H9 (cell line): ENCODE data around the gene FXYD3. TPM values are rescaled to one million over a fixed set of nuclear protein-coding genes. Genes with fewer than 3 reads are reported as not detected.

Experiments
- DNase-seq: peaks from one replicate; pipeline ENCODE4 v3.0.0-alpha.2; 2017
- H2AFZ ChIP-seq: one replicate; pipeline ENCODE4 v1.6.1; 2013; ENCODE audit warnings: mild to moderate bottlenecking, low read length, control low read depth, moderate library complexity
- H2AK5ac ChIP-seq: 2 replicates; pipeline ENCODE4 v1.6.1; 2013; ENCODE audit warnings: low read length, control low read depth, mixed read lengths; ENCODE audit not compliant: insufficient read length
- H2BK120ac ChIP-seq: one replicate; pipeline ENCODE4 v1.6.1; 2013; ENCODE audit warnings: low read depth, mild to moderate bottlenecking, low read length, control low read depth, inconsistent platforms; ENCODE audit not compliant: poor library complexity, severe bottlenecking
- H2BK12ac ChIP-seq: 2 replicates; pipeline ENCODE4 v1.6.1; 2013; ENCODE audit warnings: low read length, control low read depth, mixed read lengths, low read depth; ENCODE audit not compliant: insufficient read length
- H2BK15ac ChIP-seq: 2 replicates; pipeline ENCODE4 v1.6.1; 2013; ENCODE audit warnings: low read depth, low read length, control low read depth
- H2BK20ac ChIP-seq: one replicate; pipeline ENCODE4 v1.6.1; 2013; ENCODE audit warnings: low read depth, mild to moderate bottlenecking, low read length, control low read depth, inconsistent platforms; ENCODE audit not compliant: poor library complexity, severe bottlenecking
- H2BK5ac ChIP-seq: 2 replicates; pipeline ENCODE4 v1.6.1; 2013; ENCODE audit warnings: low read length, control low read depth, mixed read lengths; ENCODE audit not compliant: insufficient read length
- H3K14ac ChIP-seq: 2 replicates; pipeline ENCODE4 v1.6.1; 2013; ENCODE audit warnings: low read length, control low read depth; ENCODE audit not compliant: insufficient read depth
- H3K18ac ChIP-seq: 2 replicates; pipeline ENCODE4 v1.6.1; 2013; ENCODE audit warnings: low read depth, mild to moderate bottlenecking, mixed read lengths, low read length, control low read depth; ENCODE audit not compliant: insufficient read length
- H3K23ac ChIP-seq: 2 replicates; pipeline ENCODE4 v1.6.1; 2013; ENCODE audit warnings: low read length, control low read depth, mixed read lengths, low read depth; ENCODE audit not compliant: insufficient read length
- H3K23me2 ChIP-seq: 2 replicates; pipeline ENCODE4 v1.6.1; 2013; ENCODE audit warnings: low read depth, mild to moderate bottlenecking, mixed read lengths, low read length, control low read depth; ENCODE audit not compliant: insufficient read length, poor library complexity, severe bottlenecking
- H3K27ac ChIP-seq: 2 replicates; pipeline ENCODE4 v1.5.1; 2013; ENCODE audit warnings: low read length, control low read depth, mixed read lengths, low read depth; ENCODE audit not compliant: insufficient read length
- H3K27me3 ChIP-seq: 2 replicates; pipeline ENCODE4 v1.6.1; 2013; ENCODE audit warnings: low read length, control low read depth, inconsistent platforms; ENCODE audit not compliant: insufficient read depth
- H3K4ac ChIP-seq: 2 replicates; pipeline ENCODE4 v1.6.1; 2013; ENCODE audit warnings: low read depth, mild to moderate bottlenecking, control low read depth, inconsistent platforms, low read length, moderate library complexity
- H3K4me1 ChIP-seq: 2 replicates; pipeline ENCODE4 v1.6.1; 2013; ENCODE audit warnings: low read length, control low read depth, inconsistent platforms; ENCODE audit not compliant: insufficient read depth
- H3K4me2 ChIP-seq: 2 replicates; pipeline ENCODE4 v1.6.1; 2013; ENCODE audit warnings: low read length, control low read depth, mixed read lengths; ENCODE audit not compliant: insufficient read length, insufficient read depth
- H3K56ac ChIP-seq: 2 replicates; pipeline ENCODE4 v1.6.1; 2013; ENCODE audit warnings: low read depth, mild to moderate bottlenecking, mixed read lengths, low read length, control low read depth; ENCODE audit not compliant: insufficient read length
- H3K79me1 ChIP-seq: 2 replicates; pipeline ENCODE4 v1.6.1; 2013; ENCODE audit warnings: low read depth, mild to moderate bottlenecking, moderate library complexity, low read length, control low read depth, inconsistent platforms; ENCODE audit not compliant: insufficient read depth, poor library complexity, severe bottlenecking
- H3K79me2 ChIP-seq: 2 replicates; pipeline ENCODE4 v1.6.1; 2013; ENCODE audit warnings: low read length, control low read depth, inconsistent platforms; ENCODE audit not compliant: insufficient read depth
- H3K9ac ChIP-seq: 2 replicates; pipeline ENCODE4 v1.6.1; 2013; ENCODE audit warnings: low read length, control low read depth, mixed read lengths; ENCODE audit not compliant: insufficient read length; ENCODE audit errors: extremely low read depth
- H3K9me3 ChIP-seq: one replicate; pipeline ENCODE4 v1.6.1; 2013; ENCODE audit warnings: low read depth, low read length, inconsistent platforms; ENCODE audit not compliant: control insufficient read depth
- H3T11ph ChIP-seq: one replicate; pipeline ENCODE4 v1.6.1; 2013; ENCODE audit warnings: mild to moderate bottlenecking, low read length, control low read depth, inconsistent platforms
- H4K20me1 ChIP-seq: one replicate; pipeline ENCODE4 v1.6.1; 2013; ENCODE audit not compliant: control insufficient read depth, insufficient read length, insufficient read depth
- H4K5ac ChIP-seq: 2 replicates; pipeline ENCODE4 v1.6.1; 2013; ENCODE audit warnings: low read depth, mild to moderate bottlenecking, mixed read lengths, low read length, control low read depth; ENCODE audit not compliant: insufficient read length
- H4K8ac ChIP-seq: replicated peaks from 2 replicates; pipeline ENCODE4 v1.6.1; 2013; ENCODE audit warnings: low read length, control low read depth, mixed read lengths, low read depth; ENCODE audit not compliant: insufficient read length
- H4K91ac ChIP-seq: 2 replicates; pipeline ENCODE4 v1.6.1; 2013; ENCODE audit warnings: low read depth, mild to moderate bottlenecking, moderate library complexity, mixed read lengths, low read length, control low read depth; ENCODE audit not compliant: insufficient read length
- H3K27ac Mint-ChIP-seq, 3 experiments: 2 replicates in 2 of 3; 3 replicates in 1 of 3; pipeline ENCODE4 v1.8.0; 2020 to 2021; ENCODE audit warnings: mixed read lengths in 3 of 3, mild to moderate bottlenecking in 1 of 3, moderate library complexity in 1 of 3
- H3K27me3 Mint-ChIP-seq: 2 replicates; pipeline ENCODE4 v1.8.0; 2021; ENCODE audit warnings: low read depth, mild to moderate bottlenecking, moderate library complexity, mixed read lengths
- H3K36me3 Mint-ChIP-seq, 3 experiments: 2 replicates in 2 of 3; 3 replicates in 1 of 3; pipeline ENCODE4 v1.8.0; 2020 to 2021; ENCODE audit warnings: low read depth in 3 of 3, mixed read lengths in 3 of 3; ENCODE audit not compliant: insufficient read depth in 1 of 3
- H3K4me1 Mint-ChIP-seq, 2 experiments: 2 replicates each; pipeline ENCODE4 v1.8.0; 2020; ENCODE audit warnings: mixed read lengths in 2 of 2
- H3K4me3 Mint-ChIP-seq, 2 experiments: 2 replicates in 1 of 2; 3 replicates in 1 of 2; pipeline ENCODE4 v1.8.0; 2020 to 2021; ENCODE audit warnings: mild to moderate bottlenecking in 2 of 2, mixed read lengths in 2 of 2, moderate library complexity in 1 of 2
- H3K9me3 Mint-ChIP-seq, 2 experiments: 2 replicates in 1 of 2; 3 replicates in 1 of 2; pipeline ENCODE4 v1.8.0; 2020; ENCODE audit warnings: mild to moderate bottlenecking in 2 of 2, mixed read lengths in 2 of 2, moderate library complexity in 1 of 2
- CTCF ChIP-seq: fragments of 200-600 bp; sonication (generic); conservative IDR thresholded peaks from 3 replicates; pipeline ENCODE4 v1.8.0; 2021; ENCODE audit warnings: antibody characterized with exemption, mild to moderate bottlenecking
- WGBS: extraction: QIAGEN DNeasy Blood & Tissue Kit; methylation state at CpG from one replicate; pipeline ENCODE4 v1.1.7; 2013; ENCODE audit warnings: missing lambda C conversion rate, low lambda C conversion rate, mixed read lengths; ENCODE audit not compliant: insufficient read length; ENCODE audit errors: extremely low coverage; 5-methylcytosine and 5-hydroxymethylcytosine counted together
- total RNA-seq: library from RNA; stranded (reverse); gene quantifications from 2 replicates; pipeline ENCODE4 v1.2.1, GENCODE V29; 2021

The FXYD3 gene
- total RNA-seq, 1 experiment from 2014 or later = 1.5 TPM

- H4K20me1 ChIP-seq = peaks cover 7% of the 10 kb centered on the region
- no peak overlapping the region for H2BK12ac ChIP-seq
- no peak overlapping the region for H3K9ac ChIP-seq
- no peak overlapping the region for H2BK5ac ChIP-seq
- H2AK5ac ChIP-seq = no peak overlapping the region
- H3K27me3 Mint-ChIP-seq = no peaks in the 10 kb centered on the region; the same call in 1 of the 2 replicates
- H3K4me1 ChIP-seq = no peaks in the 10 kb centered on the region
- H2AFZ ChIP-seq = no peak overlapping the region
- no peak overlapping the region for H2BK15ac ChIP-seq
- no peak overlapping the region; a peak in 1 of 7 replicates for H3K27ac Mint-ChIP-seq
- H3K79me1 ChIP-seq = no peaks in the 10 kb centered on the region
- H3K56ac ChIP-seq = no peak overlapping the region
- no peak overlapping the region for H2BK20ac ChIP-seq
- H3K4me1 Mint-ChIP-seq = peaks cover 4 to 7% of the 10 kb centered on the region in 2 experiments; a peak in 3 of 4 replicates
- no peak overlapping the region for H3K23ac ChIP-seq
- no peaks in the 10 kb centered on the region for H3K79me2 ChIP-seq
- no peak overlapping the region for H4K5ac ChIP-seq
- no peaks in the 10 kb centered on the region for H3K23me2 ChIP-seq
- DNase-seq = no peak
- no peaks in the 10 kb centered on the region for H3K27me3 ChIP-seq
- H3K4ac ChIP-seq = no peak overlapping the region
- no peak overlapping the region for H3K4me2 ChIP-seq
- H3K36me3 Mint-ChIP-seq = peaks cover 0 to 2% (median 0%) of the 10 kb centered on the region in 3 experiments; a peak in 2 of 7 replicates
- H3K9me3 ChIP-seq = no peaks in the 10 kb centered on the region
- no peak overlapping the region for H3K18ac ChIP-seq
- no CpG with 5 or more reads among the region's 11 CpGs for WGBS
- peaks cover 0 to 6% of the 10 kb centered on the region in 2 experiments; a peak in 3 of 5 replicates for H3K9me3 Mint-ChIP-seq
- no peak overlapping the region for H4K8ac ChIP-seq
- no peak overlapping the region for H3K14ac ChIP-seq
- no peak overlapping the region for H4K91ac ChIP-seq
- H3T11ph ChIP-seq = no peak overlapping the region
- no peak overlapping the region for H3K4me3 Mint-ChIP-seq
- H3K27ac ChIP-seq = no peak overlapping the region
- no peak overlapping the region for H2BK120ac ChIP-seq
- no peak for TF ChIP-seq CTCF
Measured at GRCh38 chr19:35104361-35104760, 11.3 kb upstream of the FXYD3 start.
